NK-92 treated with Interleukin-12 subunit alpha and Interleukin-12 subunit beta, amount 100 ng/mL, for 24 hours (cell line): Measurements from ENCODE around the gene DTX1.

Source experiments
- DNase-seq: peaks from one replicate; lab custom pipeline; 2025; lab: John Stamatoyannopoulos, UW

The DTX1 gene

GRCh38 chr12:113071135-113072112, 14.9 kb downstream of the DTX1 start:
- no peak for DNase-seq

GRCh38 chr12:113072136-113072535, 15.6 kb downstream of the DTX1 start:
- DNase-seq: no peak

- no peak for DNase-seq
Measured at GRCh38 chr12:113073586-113073985, 17.1 kb downstream of the DTX1 start.

- no peak for DNase-seq
Measured at GRCh38 chr12:113075137-113075683, 18.7 kb downstream of the DTX1 start.

GRCh38 chr12:113077057-113077858, 20.7 kb downstream of the DTX1 start:
- DNase-seq: no peak

GRCh38 chr12:113077859-113078255, 21.3 kb downstream of the DTX1 start:
- DNase-seq: no peak

GRCh38 chr12:113081873-113082272, 25.3 kb downstream of the DTX1 start:
- DNase-seq: no peak

- DNase-seq: no peak
Measured at GRCh38 chr12:113082486-113083148, 26.1 kb downstream of the DTX1 start.

GRCh38 chr12:113083863-113084435, 27.4 kb downstream of the DTX1 start:
- DNase-seq: no peak

GRCh38 chr12:113086249-113087164, 30.0 kb downstream of the DTX1 start:
- DNase-seq: peak; percentile 72

GRCh38 chr12:113087193-113087592, 30.7 kb downstream of the DTX1 start:
- DNase-seq: no peak

- no peak for DNase-seq
Measured at GRCh38 chr12:113088037-113088436, 31.5 kb downstream of the DTX1 start.

- DNase-seq: no peak
Measured at GRCh38 chr12:113088971-113089756, 32.6 kb downstream of the DTX1 start.

- no peak for DNase-seq
Measured at GRCh38 chr12:113089839-113090238, 33.3 kb downstream of the DTX1 start.

- no peak for DNase-seq
Measured at GRCh38 chr12:113090740-113091139, 34.2 kb downstream of the DTX1 start.

GRCh38 chr12:113091506-113091905, 35.0 kb downstream of the DTX1 start:
- no peak for DNase-seq

- DNase-seq: no peak
Measured at GRCh38 chr12:113092607-113093408, 36.3 kb downstream of the DTX1 start.

GRCh38 chr12:113093409-113094101, 37.0 kb downstream of the DTX1 start:
- no peak for DNase-seq
